Measurements from ENCODE around the gene PDIK1L.

DNA sequence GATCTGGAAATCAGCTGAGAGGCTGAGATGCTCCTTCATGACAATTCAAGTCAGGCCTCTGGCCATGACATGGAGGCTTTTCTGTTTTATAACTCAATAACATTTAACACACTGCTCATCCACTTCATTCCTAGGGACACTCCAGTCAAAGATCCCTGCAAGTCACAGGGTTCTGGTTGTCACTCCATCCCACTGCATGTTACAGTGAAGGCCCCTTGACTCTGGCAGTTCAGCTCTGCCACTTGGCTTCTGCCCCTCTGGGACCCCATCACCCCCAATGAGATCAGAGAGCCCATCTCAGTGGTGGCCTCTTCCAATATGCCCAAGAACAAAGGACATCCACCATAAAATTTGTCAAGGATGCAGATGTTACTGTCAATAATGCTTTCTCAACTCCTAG lies 37.3 kb downstream of the PDIK1L start:
- TF ChIP-seq, protein P1, sequence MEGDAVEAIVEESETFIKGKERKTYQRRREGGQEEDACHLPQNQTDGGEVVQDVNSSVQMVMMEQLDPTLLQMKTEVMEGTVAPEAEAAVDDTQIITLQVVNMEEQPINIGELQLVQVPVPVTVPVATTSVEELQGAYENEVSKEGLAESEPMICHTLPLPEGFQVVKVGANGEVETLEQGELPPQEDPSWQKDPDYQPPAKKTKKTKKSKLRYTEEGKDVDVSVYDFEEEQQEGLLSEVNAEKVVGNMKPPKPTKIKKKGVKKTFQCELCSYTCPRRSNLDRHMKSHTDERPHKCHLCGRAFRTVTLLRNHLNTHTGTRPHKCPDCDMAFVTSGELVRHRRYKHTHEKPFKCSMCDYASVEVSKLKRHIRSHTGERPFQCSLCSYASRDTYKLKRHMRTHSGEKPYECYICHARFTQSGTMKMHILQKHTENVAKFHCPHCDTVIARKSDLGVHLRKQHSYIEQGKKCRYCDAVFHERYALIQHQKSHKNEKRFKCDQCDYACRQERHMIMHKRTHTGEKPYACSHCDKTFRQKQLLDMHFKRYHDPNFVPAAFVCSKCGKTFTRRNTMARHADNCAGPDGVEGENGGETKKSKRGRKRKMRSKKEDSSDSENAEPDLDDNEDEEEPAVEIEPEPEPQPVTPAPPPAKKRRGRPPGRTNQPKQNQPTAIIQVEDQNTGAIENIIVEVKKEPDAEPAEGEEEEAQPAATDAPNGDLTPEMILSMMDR (conservative IDR thresholded peaks at IDR 0.05; ENCODE audit: low read depth, low read length): no peak
- TF ChIP-seq, protein P2, sequence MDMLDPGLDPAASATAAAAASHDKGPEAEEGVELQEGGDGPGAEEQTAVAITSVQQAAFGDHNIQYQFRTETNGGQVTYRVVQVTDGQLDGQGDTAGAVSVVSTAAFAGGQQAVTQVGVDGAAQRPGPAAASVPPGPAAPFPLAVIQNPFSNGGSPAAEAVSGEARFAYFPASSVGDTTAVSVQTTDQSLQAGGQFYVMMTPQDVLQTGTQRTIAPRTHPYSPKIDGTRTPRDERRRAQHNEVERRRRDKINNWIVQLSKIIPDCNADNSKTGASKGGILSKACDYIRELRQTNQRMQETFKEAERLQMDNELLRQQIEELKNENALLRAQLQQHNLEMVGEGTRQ (IDR thresholded peaks at IDR 0.05; ENCODE audit: low read depth, low read length): no peak
- TF ChIP-seq POLR2A (IDR thresholded peaks at IDR 0.05; ENCODE audit: low read depth, low read length) (no peak), CHD1 (IDR thresholded peaks at IDR 0.05; ENCODE audit: low read depth, low read length) (no peak), CEBPB (IDR thresholded peaks at IDR 0.05; ENCODE audit: low read depth, low read length) (no peak), BHLHE40 (IDR thresholded peaks at IDR 0.05; ENCODE audit: low read depth, low read length) (no peak), FOS (IDR thresholded peaks at IDR 0.05; ENCODE audit: low read depth, low read length) (no peak), MAFK (IDR thresholded peaks at IDR 0.05; ENCODE audit: low read depth, low read length) (no peak), RCOR1 (IDR thresholded peaks at IDR 0.05; ENCODE audit: insufficient replicate concordance, low read length) (no peak), RAD21 (IDR thresholded peaks at IDR 0.05; ENCODE audit: low read length) (no peak), MXI1 (IDR thresholded peaks at IDR 0.05; ENCODE audit: borderline replicate concordance, low read depth, low read length) (no peak), RFX5 (IDR thresholded peaks at IDR 0.05; ENCODE audit: low read depth, low read length) (no peak), MAZ (IDR thresholded peaks at IDR 0.05; ENCODE audit: borderline replicate concordance, low read depth, low read length) (no peak)
- TF ChIP-seq, protein P3, sequence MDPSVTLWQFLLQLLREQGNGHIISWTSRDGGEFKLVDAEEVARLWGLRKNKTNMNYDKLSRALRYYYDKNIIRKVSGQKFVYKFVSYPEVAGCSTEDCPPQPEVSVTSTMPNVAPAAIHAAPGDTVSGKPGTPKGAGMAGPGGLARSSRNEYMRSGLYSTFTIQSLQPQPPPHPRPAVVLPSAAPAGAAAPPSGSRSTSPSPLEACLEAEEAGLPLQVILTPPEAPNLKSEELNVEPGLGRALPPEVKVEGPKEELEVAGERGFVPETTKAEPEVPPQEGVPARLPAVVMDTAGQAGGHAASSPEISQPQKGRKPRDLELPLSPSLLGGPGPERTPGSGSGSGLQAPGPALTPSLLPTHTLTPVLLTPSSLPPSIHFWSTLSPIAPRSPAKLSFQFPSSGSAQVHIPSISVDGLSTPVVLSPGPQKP (IDR thresholded peaks at IDR 0.05; ENCODE audit: borderline replicate concordance, low read depth, low read length): no peak

Measured in IMR-90 (cell line).